HG03442 (cell line): Measurements from ENCODE around the gene KIF13A.
"Not testable (repeated sequence)": the region's sequence is repeated elsewhere in the genome, so short reads cannot be mapped to it uniquely, and the experiment has no call there.

Experiments
- ATAC-seq: cut with Tn5 transposase; IDR thresholded peaks from one replicate; pipeline ENCODE4 v1.9.1; 2021; ENCODE audit warnings: mild to moderate bottlenecking, moderate library complexity; ENCODE audit not compliant: unreplicated experiment

KIF13A gene

GRCh38 chr6:17935188-17936149 is 52.0 kb downstream of the KIF13A start:
- ATAC-seq: no peak

- no peak for ATAC-seq
These were observed 53.7 kb downstream of the KIF13A start for GRCh38 chr6:17933716-17934115.

- ATAC-seq: no peak
These were observed 55.0 kb downstream of the KIF13A start for GRCh38 chr6:17932330-17932852.

- no peak for ATAC-seq
These were observed 56.2 kb downstream of the KIF13A start for GRCh38 chr6:17931227-17931626.

- ATAC-seq: no peak
These were observed 57.0 kb downstream of the KIF13A start for GRCh38 chr6:17930321-17930993.

GRCh38 chr6:17928514-17929430 is 58.7 kb downstream of the KIF13A start:
- no peak for ATAC-seq

GRCh38 chr6:17927705-17928104 is 59.7 kb downstream of the KIF13A start:
- ATAC-seq: no peak

- no peak for ATAC-seq
These were observed 64.0 kb downstream of the KIF13A start for GRCh38 chr6:17923401-17923863.

- no peak for ATAC-seq
These were observed 66.0 kb downstream of the KIF13A start for GRCh38 chr6:17921454-17921853.

GRCh38 chr6:17919496-17919895 is 67.9 kb downstream of the KIF13A start:
- ATAC-seq: no peak

GRCh38 chr6:17917837-17918763 is 69.3 kb downstream of the KIF13A start:
- ATAC-seq: no peak

GRCh38 chr6:17914651-17915050 is 72.8 kb downstream of the KIF13A start:
- no peak for ATAC-seq

- no peak for ATAC-seq
These were observed 74.9 kb downstream of the KIF13A start for GRCh38 chr6:17912521-17912920.

- not testable (repeated sequence) for ATAC-seq
These were observed 75.8 kb downstream of the KIF13A start for GRCh38 chr6:17911656-17912055.

- no peak for ATAC-seq
These were observed 77.2 kb downstream of the KIF13A start for GRCh38 chr6:17910189-17910588.

- no peak for ATAC-seq
These were observed 78.6 kb downstream of the KIF13A start for GRCh38 chr6:17908831-17909230.

GRCh38 chr6:17907406-17908229 is 79.8 kb downstream of the KIF13A start:
- ATAC-seq: peak; percentile 53
